A673 (cell line): Measurements from ENCODE around the gene GPR156. TPM values are rescaled to one million over a fixed set of nuclear protein-coding genes. Genes with fewer than 3 reads are reported as not detected.

Source experiments
- BruUV-seq: library from RNA; stranded (reverse); fragments of 400-500 nt; replicated peaks from 2 replicates; lab custom pipeline; 2021; lab: Mats Ljungman, UMichigan
- CTCF ChIA-PET: fragments of 300-600 bp; sonication (Branson Sonifier 250); formaldehyde crosslinking; loops from one replicate; lab custom pipeline; 2022; ENCODE audit warnings: antibody characterized with exemption; lab: Charles Lee
- POLR2A ChIA-PET: fragments of 300-600 bp; sonication (Branson Sonifier 250); formaldehyde crosslinking; loops from one replicate; lab custom pipeline; 2022; ENCODE audit warnings: antibody characterized with exemption; ENCODE audit not compliant: low non-redundant PET; lab: Charles Lee
- DNase-seq: peaks from one replicate; pipeline ENCODE4 v3.0.0-alpha.2; 2015; ENCODE audit warnings: low spot score
- H3K27ac ChIP-seq: fragments of 200-600 bp; sonication (generic); 2 replicates; pipeline ENCODE4 v1.5.1; 2016; ENCODE audit warnings: mixed run types, low read depth, mild to moderate bottlenecking, mixed read lengths, antibody characterized with exemption, low read length; ENCODE audit not compliant: poor library complexity, severe bottlenecking
- H3K27me3 ChIP-seq: fragments of 200-600 bp; sonication (generic); replicated peaks from 2 replicates; pipeline ENCODE4 v1.6.1; 2017; ENCODE audit warnings: mixed run types, low read depth, mild to moderate bottlenecking, mixed read lengths, antibody characterized with exemption, low read length; ENCODE audit not compliant: insufficient read depth, poor library complexity
- H3K36me3 ChIP-seq: fragments of 200-600 bp; sonication (generic); 2 replicates; pipeline ENCODE4 v1.6.1; 2016; ENCODE audit warnings: mixed run types, mild to moderate bottlenecking, mixed read lengths, antibody characterized with exemption, low read length; ENCODE audit not compliant: insufficient read depth, poor library complexity, severe bottlenecking
- H3K4me1 ChIP-seq: fragments of 200-600 bp; sonication (generic); 2 replicates; pipeline ENCODE4 v1.6.1; 2017; ENCODE audit warnings: mixed run types, mild to moderate bottlenecking, mixed read lengths, antibody characterized with exemption, low read length; ENCODE audit not compliant: insufficient read depth, poor library complexity, severe bottlenecking
- H3K4me3 ChIP-seq: fragments of 200-600 bp; sonication (generic); 2 replicates; pipeline ENCODE4 v1.5.1; 2016; ENCODE audit warnings: low read depth, mixed run types, mild to moderate bottlenecking, mixed read lengths, low read length; ENCODE audit not compliant: poor library complexity, severe bottlenecking
- H3K9me3 ChIP-seq: fragments of 200-600 bp; sonication (generic); 2 replicates; pipeline ENCODE4 v1.6.1; 2016; ENCODE audit warnings: mixed run types, low read depth, mild to moderate bottlenecking, mixed read lengths, antibody characterized with exemption, low read length; ENCODE audit not compliant: poor library complexity, severe bottlenecking
- EZH2 ChIP-seq: fragments of 200-600 bp; sonication (generic); IDR thresholded peaks from 2 replicates; pipeline ENCODE4 v1.6.1; 2017; ENCODE audit warnings: borderline replicate concordance, low read depth, mild to moderate bottlenecking, mixed read lengths, antibody characterized with exemption, low read length; ENCODE audit not compliant: poor library complexity, severe bottlenecking
- intact Hi-C: fragments of 100-400 bp; cut with micrococcal nuclease; formaldehyde crosslinking; loops from one replicate; pipeline ENCODE4 v1.10.0; 2022; ENCODE audit not compliant: unreplicated experiment
- total RNA-seq: library from RNA; stranded (reverse); gene quantifications from 2 replicates; pipeline ENCODE4 v1.2.3, GENCODE V29; 2021
- TF ChIP-seq, protein P1 (sequence below): fragments of 300-800, 200-600 bp; sonication (generic); conservative IDR thresholded peaks from 2 replicates; pipeline ENCODE4 v1.5.1; 2017; ENCODE audit warnings: low read depth, mild to moderate bottlenecking, antibody characterized with exemption, low read length, moderate library complexity, mixed read lengths

Gene GPR156
- total RNA-seq, 1 experiment from 2014 or later, result 0.62 TPM

DNA sequence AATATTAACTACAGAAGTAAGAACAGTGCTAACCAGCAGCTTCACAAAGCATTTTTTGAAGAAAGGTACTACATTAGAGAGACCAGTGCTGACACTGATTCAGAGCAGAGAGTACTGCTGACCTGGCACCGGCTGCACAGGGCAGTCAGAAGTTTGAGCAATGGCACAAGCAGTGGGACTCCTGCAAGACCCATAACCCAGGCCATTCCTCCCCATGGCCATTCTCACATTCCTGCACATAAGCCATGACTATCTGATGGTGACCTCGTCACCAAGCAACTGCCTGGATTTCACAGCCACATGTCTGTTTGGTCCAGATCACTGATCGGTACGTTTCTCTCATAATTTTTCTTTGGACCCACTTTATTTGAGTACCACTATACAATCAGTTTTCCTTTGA lies 88.7 kb downstream of the GPR156 start:
- Histone ChIP-seq H3K36me3 (no peaks in the 10 kb centered on the region), H3K4me3 (no peak overlapping the region), H3K9me3 (no peaks in the 10 kb centered on the region), H3K4me1 (peaks cover 5% of the 10 kb centered on the region), H3K27me3 (no peaks in the 10 kb centered on the region), H3K27ac (no peak overlapping the region)
- no peak for TF ChIP-seq EZH2
- TF ChIP-seq, protein P1, sequence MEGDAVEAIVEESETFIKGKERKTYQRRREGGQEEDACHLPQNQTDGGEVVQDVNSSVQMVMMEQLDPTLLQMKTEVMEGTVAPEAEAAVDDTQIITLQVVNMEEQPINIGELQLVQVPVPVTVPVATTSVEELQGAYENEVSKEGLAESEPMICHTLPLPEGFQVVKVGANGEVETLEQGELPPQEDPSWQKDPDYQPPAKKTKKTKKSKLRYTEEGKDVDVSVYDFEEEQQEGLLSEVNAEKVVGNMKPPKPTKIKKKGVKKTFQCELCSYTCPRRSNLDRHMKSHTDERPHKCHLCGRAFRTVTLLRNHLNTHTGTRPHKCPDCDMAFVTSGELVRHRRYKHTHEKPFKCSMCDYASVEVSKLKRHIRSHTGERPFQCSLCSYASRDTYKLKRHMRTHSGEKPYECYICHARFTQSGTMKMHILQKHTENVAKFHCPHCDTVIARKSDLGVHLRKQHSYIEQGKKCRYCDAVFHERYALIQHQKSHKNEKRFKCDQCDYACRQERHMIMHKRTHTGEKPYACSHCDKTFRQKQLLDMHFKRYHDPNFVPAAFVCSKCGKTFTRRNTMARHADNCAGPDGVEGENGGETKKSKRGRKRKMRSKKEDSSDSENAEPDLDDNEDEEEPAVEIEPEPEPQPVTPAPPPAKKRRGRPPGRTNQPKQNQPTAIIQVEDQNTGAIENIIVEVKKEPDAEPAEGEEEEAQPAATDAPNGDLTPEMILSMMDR, result no peak
- ChIA-PET CTCF (no interaction called here), POLR2A (no interaction called here)
- DNase-seq, result no peak
- BruUV-seq, result no TSS peak
- intact Hi-C loops, result loop anchor here (5.0 kb wide), 1 partner anchor 304 kb away; no protein-coding TSS in a partner anchor

GRCh38 chr3:120193554-120193953 lies 91.5 kb downstream of the GPR156 start:
- ChIA-PET CTCF (interaction anchor here (0.6 kb wide), 1 partner anchor 374 kb away, joined by 3 read pairs; no protein-coding TSS in a partner anchor), POLR2A (no interaction called here)
- no peaks in the 10 kb centered on the region for H3K27me3 ChIP-seq
- no peak overlapping the region for H3K27ac ChIP-seq
- no peaks in the 10 kb centered on the region for H3K4me1 ChIP-seq
- no peak overlapping the region for H3K4me3 ChIP-seq
- intact Hi-C loops, result no loop called here
- DNase-seq, result no peak
- no peaks in the 10 kb centered on the region for H3K36me3 ChIP-seq
- no TSS peak for BruUV-seq
- no peak for TF ChIP-seq EZH2
- TF ChIP-seq, protein P1, result no peak
- H3K9me3 ChIP-seq, result no peaks in the 10 kb centered on the region

GRCh38 chr3:120192579-120192978 lies 92.4 kb downstream of the GPR156 start:
- no peaks in the 10 kb centered on the region for H3K36me3 ChIP-seq
- intact Hi-C loops, result no loop called here
- TF ChIP-seq, protein P1, result no peak
- TF ChIP-seq EZH2, result no peak
- H3K27me3 ChIP-seq, result no peaks in the 10 kb centered on the region
- no peak overlapping the region for H3K27ac ChIP-seq
- ChIA-PET POLR2A (no interaction called here), CTCF (no interaction called here)
- no peaks in the 10 kb centered on the region for H3K9me3 ChIP-seq
- no peak overlapping the region for H3K4me3 ChIP-seq
- DNase-seq, result no peak
- H3K4me1 ChIP-seq, result no peaks in the 10 kb centered on the region
- no TSS peak for BruUV-seq
